Skeletal muscle satellite cell (primary cell): ENCODE measurements around the gene FYCO1.
A peak's percentile ranks its signal among the peaks of the same experiment; 100 is the strongest.

Source experiments
- H3K27me3 ChIP-seq: 2 replicates; pipeline ENCODE4 v1.7.0; 2013; ENCODE audit warnings: low read length; ENCODE audit not compliant: control insufficient read depth, insufficient read depth
- H3K36me3 ChIP-seq: 2 replicates; pipeline ENCODE4 v1.7.0; 2013; ENCODE audit warnings: mild to moderate bottlenecking, control low read depth, low read length; ENCODE audit not compliant: insufficient read depth
- H3K4me1 ChIP-seq: 2 replicates; pipeline ENCODE4 v1.7.0; 2013; ENCODE audit warnings: low read length; ENCODE audit not compliant: control insufficient read depth, insufficient read depth
- H3K4me2 ChIP-seq: 2 replicates; pipeline ENCODE4 v1.7.0; 2013; ENCODE audit warnings: mild to moderate bottlenecking, low read length
- H3K4me3 ChIP-seq: 2 replicates; pipeline ENCODE4 v1.7.0; 2013; ENCODE audit warnings: low read length
- H3K9ac ChIP-seq: 2 replicates; pipeline ENCODE4 v1.7.0; 2013; ENCODE audit warnings: mild to moderate bottlenecking, low read depth, low read length, moderate library complexity
- H3K9me3 ChIP-seq: replicated peaks from 2 replicates; pipeline ENCODE4 v1.7.0; 2013; ENCODE audit warnings: mild to moderate bottlenecking, control low read depth, low read length

Gene FYCO1

DNA sequence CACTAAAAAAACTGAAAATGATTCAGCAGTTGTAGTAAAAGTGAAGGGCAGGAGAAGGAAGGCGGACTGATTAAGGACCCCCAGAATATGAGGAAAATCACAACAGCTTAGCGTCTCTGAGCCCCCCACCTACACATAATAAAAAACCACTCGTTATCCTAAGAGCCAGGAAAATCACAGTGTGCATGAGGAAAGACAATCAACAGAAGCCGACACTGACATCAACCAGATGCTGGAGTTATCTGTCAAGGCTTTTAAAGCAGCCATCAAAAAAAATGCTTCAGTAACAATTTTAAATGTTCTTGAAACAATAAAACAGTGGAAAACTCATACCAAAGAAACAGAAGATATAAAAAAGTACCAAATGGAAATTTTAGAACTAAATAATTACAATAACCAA, 62.0 kb downstream of the FYCO1 start:
- peaks cover 15% of the 10 kb centered on the region for H3K36me3 ChIP-seq
- no peak overlapping the region for H3K4me2 ChIP-seq
- H3K9ac ChIP-seq: no peak overlapping the region
- no peak overlapping the region for H3K4me3 ChIP-seq
- no peaks in the 10 kb centered on the region for H3K27me3 ChIP-seq
- no peaks in the 10 kb centered on the region for H3K9me3 ChIP-seq
- peaks cover 3% of the 10 kb centered on the region for H3K4me1 ChIP-seq

DNA sequence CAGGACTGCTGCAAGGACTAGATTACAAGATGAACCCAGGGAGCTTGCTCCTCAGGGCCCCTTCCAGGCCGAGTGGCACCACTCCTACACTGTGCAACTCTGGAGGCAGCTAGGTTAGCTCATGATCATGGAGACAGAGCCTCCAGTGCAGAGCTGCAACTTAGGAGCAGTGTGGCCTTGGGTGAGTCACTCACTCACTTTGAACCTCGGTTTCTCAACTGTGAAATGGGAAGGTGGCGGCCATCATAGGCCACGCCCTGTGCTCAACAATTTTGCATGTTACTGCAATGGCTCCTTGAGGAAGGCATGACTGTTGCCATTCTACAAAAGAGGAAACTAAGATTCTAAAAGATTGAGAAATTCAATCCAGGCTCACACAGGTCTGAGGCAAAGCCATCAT, 63.5 kb downstream of the FYCO1 start:
- Histone ChIP-seq H3K9me3 (no peaks in the 10 kb centered on the region), H3K9ac (no peak overlapping the region), H3K4me1 (peaks cover 17% of the 10 kb centered on the region), H3K27me3 (no peaks in the 10 kb centered on the region), H3K4me3 (no peak overlapping the region), H3K4me2 (no peak overlapping the region), H3K36me3 (peaks cover 18% of the 10 kb centered on the region)

DNA sequence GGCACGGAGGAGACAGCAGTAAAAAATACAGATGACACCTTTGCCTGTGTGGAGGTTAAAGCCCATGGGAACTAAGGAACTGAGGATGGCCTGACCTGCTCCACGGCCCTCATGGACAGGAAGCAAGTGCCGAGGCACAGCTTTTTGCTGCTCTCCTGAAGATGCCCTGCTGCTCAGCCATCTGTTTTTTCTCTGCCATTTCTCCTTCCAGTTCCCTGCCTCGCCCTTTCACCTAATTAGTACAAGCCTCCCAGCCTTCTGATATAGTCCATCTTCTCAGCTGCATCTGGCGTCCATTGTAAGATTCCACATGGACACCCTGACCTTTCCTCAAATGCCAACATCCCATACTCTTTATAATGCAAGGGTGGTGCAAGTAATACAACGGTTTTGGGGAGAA, 64.1 kb downstream of the FYCO1 start:
- no peaks in the 10 kb centered on the region for H3K9me3 ChIP-seq
- no peak overlapping the region for H3K4me3 ChIP-seq
- H3K4me1 ChIP-seq: peaks cover 17% of the 10 kb centered on the region
- no peak overlapping the region for H3K9ac ChIP-seq
- peaks cover 18% of the 10 kb centered on the region for H3K36me3 ChIP-seq
- no peaks in the 10 kb centered on the region for H3K27me3 ChIP-seq
- H3K4me2 ChIP-seq: no peak overlapping the region

DNA sequence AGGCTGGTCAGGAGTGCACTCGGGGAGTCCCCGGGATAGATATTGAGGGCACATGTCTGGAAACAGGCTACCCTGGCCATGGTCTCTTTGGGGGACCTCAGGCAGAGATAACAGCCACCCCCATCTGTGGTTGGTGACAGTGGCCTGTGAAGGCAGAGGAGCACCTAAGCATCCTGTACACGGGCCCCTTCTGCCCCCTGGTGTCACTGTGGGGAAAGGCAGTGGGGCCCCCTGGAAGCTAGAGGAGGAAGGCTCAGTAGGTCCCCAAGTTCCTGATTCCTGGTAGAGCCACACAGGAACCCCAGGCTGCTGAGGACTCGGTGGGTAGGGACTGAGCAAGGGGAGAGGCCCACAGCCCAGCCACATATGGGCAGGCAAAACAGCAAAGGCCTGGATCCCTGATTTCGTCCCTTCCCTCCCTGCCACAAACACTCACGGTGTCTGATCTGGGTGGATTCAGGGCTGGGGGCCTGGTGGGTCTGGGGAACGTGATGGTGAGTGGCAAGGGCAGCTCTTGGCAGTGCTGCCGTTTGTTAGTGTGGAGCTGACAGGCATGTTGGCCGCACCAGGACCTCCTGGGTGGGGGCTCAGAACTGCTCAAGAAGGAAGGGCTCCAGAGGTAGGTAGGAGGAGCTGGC, 66.5 kb downstream of the FYCO1 start:
- Histone ChIP-seq H3K4me2 (no peak overlapping the region), H3K9ac (no peak overlapping the region), H3K4me1 (peaks cover 17% of the 10 kb centered on the region), H3K9me3 (no peaks in the 10 kb centered on the region), H3K36me3 (peaks cover 13% of the 10 kb centered on the region), H3K4me3 (no peak overlapping the region), H3K27me3 (no peaks in the 10 kb centered on the region)

DNA sequence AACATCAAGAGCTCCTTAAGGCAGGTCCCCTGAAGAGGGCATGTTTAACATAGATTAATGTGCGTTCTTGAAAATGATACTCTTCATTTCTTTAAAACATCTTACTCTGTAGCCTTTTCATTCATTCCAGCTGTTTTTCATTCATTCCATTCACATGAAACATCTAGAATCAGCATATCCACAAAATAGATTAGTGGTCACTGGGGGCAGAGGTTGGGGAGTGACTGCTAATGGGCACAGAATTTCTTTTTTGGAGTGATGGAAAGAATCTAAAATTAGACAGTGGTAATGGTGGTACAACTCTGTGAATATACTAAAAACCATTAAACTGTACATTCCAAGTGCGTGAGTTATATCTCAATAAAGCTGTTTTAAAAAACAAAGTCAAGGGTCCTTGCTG, 67.7 kb downstream of the FYCO1 start:
- Histone ChIP-seq H3K4me1 (peaks cover 17% of the 10 kb centered on the region), H3K27me3 (no peaks in the 10 kb centered on the region), H3K4me3 (no peak overlapping the region), H3K9me3 (no peaks in the 10 kb centered on the region), H3K4me2 (no peak overlapping the region), H3K9ac (no peak overlapping the region), H3K36me3 (peaks cover 21% of the 10 kb centered on the region)

DNA sequence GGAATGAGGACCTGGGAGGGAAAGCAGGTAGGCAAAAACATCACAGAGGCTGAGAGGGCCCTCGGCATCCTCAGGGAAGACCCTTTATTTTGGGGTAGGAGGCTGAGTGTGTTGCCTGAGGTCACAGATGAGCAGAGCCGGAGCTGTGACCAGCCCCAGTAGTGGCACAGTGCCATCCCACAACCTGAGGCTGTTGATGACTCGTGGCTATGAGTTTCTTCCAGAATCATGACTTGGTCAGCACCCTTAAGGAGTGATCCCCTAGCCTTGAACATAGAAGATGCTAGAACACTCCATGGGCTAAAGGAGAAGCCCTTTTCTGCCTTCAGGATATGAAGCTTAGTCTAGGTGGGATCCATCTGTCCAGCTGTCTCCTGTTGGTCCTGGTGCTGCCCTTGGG, 71.9 kb downstream of the FYCO1 start:
- Histone ChIP-seq H3K9me3 (no peaks in the 10 kb centered on the region), H3K4me3 (no peak overlapping the region), H3K4me2 (no peak overlapping the region), H3K27me3 (no peaks in the 10 kb centered on the region), H3K4me1 (peaks cover 15% of the 10 kb centered on the region), H3K9ac (no peak overlapping the region), H3K36me3 (peaks cover 11% of the 10 kb centered on the region)

DNA sequence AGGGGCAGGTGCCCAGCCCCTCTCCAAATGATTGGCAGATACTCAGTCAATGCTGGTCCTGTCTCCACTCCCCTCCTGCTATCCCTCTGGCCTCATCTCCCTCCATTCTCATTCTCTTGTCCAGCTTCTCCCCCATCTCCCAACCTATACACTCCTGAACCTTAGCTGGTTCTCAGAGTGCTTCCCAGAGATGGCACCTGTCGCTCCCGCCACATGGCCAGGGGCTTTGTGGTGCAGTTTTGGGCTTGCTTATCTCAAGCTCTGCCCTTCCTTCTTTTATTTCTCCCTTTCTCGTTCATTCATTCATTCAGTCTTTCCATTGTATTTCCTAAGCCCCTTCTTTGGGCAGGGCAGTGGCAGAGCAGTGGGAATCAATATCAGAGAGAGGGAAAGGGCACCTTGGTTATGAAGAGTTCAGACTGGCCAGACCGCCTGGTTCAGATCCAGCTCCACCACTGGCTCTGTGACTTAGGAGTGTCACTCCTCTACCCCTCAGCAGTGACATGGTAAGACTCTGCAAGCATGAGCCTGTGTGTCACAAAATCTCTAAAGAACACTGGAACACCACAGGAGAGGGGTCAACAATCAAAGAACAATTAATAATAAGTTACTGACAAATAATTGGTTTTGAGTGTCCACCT, 72.6 kb downstream of the FYCO1 start:
- Histone ChIP-seq H3K27me3 (no peaks in the 10 kb centered on the region), H3K36me3 (peaks cover 11% of the 10 kb centered on the region), H3K9ac (no peak overlapping the region), H3K4me2 (no peak overlapping the region), H3K4me3 (no peak overlapping the region), H3K4me1 (peaks cover 8% of the 10 kb centered on the region), H3K9me3 (no peaks in the 10 kb centered on the region)

DNA sequence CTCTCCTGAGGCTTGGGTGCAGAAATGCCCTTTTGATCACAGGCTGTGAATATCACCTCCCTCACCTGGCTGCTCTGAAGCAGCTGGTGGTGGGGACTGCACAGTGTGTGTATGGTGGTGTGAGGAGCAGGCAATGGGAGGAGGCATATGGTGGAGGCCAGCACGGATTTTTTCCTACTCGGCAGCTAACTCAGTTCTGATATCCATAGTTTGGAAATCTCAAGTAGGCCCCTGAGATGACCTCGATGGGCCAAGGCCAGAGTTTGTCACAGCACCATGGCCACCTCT, 73.6 kb downstream of the FYCO1 start:
- no peak overlapping the region for H3K4me2 ChIP-seq
- H3K9me3 ChIP-seq: no peaks in the 10 kb centered on the region
- H3K9ac ChIP-seq: no peak overlapping the region
- no peak overlapping the region for H3K4me3 ChIP-seq
- no peaks in the 10 kb centered on the region for H3K4me1 ChIP-seq
- peaks cover 7% of the 10 kb centered on the region for H3K36me3 ChIP-seq
- no peaks in the 10 kb centered on the region for H3K27me3 ChIP-seq

DNA sequence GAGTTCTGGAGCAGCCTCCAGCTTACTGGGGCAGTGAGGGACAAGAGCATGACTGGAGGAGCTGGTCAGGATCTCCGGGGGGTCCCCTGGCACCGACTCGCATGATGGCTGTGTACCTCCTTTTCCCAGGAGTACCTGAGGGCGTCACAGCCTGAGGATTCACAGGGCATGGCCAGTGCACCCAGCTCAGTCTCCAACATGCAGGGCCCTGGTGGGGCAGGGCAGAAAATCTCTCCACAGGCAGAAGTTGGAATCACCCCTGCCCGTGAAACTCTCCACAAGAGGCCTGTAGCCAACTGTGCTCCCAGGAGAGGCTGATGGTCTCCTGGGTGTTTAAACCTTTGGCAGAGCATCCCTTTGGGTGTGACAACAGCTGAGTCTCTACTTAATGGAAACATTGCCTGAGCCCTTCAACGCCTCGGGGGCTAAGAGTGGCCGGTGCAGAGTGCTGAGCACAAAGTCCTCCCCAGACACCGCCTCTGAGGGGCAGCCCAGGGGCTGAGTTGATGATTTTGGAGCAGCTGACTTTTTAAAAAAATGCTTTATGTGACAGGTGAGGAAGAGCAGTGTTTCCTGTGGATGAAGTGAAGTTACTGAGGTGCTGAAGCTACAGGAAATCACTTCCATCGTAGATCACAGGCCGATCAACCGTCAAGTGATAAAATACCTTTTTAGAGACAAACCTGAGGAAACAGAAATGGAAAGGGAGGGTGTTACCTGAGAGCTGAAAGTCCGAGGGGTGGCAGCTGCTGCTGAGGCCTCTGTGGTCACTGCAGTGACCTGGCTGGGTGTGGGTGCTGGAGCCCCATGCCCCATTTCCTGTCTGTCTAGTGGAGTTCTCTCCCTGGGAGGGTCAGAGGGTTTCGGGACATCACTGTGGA, 74.2 kb downstream of the FYCO1 start:
- no peak overlapping the region for H3K9ac ChIP-seq
- no peaks in the 10 kb centered on the region for H3K9me3 ChIP-seq
- H3K4me3 ChIP-seq: no peak overlapping the region
- H3K27me3 ChIP-seq: no peaks in the 10 kb centered on the region
- no peak overlapping the region for H3K4me2 ChIP-seq
- H3K36me3 ChIP-seq: peaks cover 7% of the 10 kb centered on the region
- no peaks in the 10 kb centered on the region for H3K4me1 ChIP-seq

DNA sequence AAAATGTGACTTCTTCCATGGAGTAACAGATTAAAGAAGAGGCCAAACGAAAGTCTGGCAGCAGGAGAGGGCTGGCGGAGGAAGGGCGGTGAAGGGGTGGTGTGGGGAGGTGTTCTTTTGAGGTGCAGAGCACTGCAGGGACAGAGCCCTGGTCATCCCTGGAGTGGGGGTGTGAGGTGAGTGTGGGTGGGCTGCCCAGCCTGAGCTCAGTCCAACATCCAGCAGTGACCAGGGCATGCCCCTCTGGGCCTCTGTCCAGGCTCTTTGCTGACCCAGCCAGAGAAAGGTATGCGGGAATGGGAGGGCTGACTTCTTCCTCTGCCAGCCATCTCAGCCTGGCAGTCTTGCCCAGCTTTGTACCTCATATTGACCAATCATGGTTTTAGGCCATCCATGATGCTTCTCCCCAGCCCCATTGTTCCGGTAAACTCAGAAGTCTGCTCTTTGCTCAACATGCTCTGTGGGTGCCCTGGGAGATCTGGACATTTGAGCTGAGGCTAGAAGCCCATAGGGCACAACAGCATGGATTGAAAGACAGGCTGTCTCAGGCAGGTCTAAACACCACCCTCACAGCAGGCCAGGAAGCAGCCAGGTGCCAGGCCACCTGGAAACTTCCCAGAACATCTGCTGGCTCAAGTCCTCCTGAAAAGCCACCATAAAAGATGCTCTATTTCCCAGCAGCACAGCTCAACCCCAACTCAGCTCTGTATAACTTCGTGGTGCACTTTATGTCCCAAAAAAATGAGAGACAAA, 78.3 kb downstream of the FYCO1 start:
- Histone ChIP-seq H3K9ac (no peak overlapping the region), H3K4me1 (peaks cover 11% of the 10 kb centered on the region), H3K36me3 (no peaks in the 10 kb centered on the region), H3K27me3 (no peaks in the 10 kb centered on the region), H3K4me3 (no peak overlapping the region), H3K4me2 (no peak overlapping the region), H3K9me3 (no peaks in the 10 kb centered on the region)

DNA sequence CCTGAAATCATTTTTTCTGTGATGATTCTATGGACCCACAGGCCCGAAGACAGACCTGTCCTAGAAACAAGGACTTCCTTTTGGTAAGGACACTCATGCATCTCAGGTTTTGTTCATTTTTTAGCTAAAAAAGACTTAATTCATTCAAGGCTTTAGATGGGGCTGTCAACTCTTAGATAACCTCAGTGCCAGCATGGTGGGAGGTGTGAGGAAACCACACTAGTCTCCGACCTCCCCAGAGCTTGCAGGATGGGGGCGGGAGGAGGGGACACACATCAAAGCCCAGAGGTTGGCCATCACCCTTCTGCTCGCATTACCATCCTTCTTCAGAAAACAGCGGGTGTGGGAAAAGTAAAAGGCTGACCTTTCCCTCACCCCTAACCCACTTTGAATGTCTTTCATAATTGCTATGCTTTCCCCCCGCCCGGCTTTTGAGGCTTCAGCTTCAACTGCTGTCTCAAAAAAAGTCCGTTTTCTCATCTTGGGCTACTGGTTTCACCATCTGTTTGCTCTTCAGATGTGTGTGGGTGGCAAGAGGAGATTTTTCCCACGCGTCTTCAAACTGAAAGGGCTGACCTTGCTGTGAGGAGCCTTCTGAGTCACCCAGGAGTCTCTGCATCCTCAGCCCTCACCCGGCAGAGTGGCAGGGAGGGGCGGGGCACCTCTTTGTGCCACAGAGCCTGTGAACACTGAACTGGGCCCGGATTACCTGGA, 79.9 kb downstream of the FYCO1 start:
- H3K9me3 ChIP-seq: no peaks in the 10 kb centered on the region
- peak overlapping the region; percentile 58 for H3K4me2 ChIP-seq
- no peaks in the 10 kb centered on the region for H3K27me3 ChIP-seq
- no peaks in the 10 kb centered on the region for H3K36me3 ChIP-seq
- peak overlapping the region; percentile 19 for H3K4me3 ChIP-seq
- H3K4me1 ChIP-seq: peaks cover 11% of the 10 kb centered on the region
- H3K9ac ChIP-seq: no peak overlapping the region
